Nephron (organoid): Measurements from ENCODE around the gene ELMOD3.
A peak's percentile ranks its signal among the peaks of the same experiment; 100 is the strongest.

Experiments used
- H3K27ac Mint-ChIP-seq, 3 experiments: 2 replicates each; pipeline ENCODE4 v1.8.0; 2020; ENCODE audit warnings: mixed read lengths in 3 of 3, mild to moderate bottlenecking in 2 of 3, moderate library complexity in 1 of 3
- H3K27me3 Mint-ChIP-seq: 2 replicates; pipeline ENCODE4 v1.8.0; 2021; ENCODE audit warnings: low read depth, mild to moderate bottlenecking, moderate library complexity, mixed read lengths
- H3K36me3 Mint-ChIP-seq: 2 replicates; pipeline ENCODE4 v1.8.0; 2020; ENCODE audit warnings: low read depth, mixed read lengths
- H3K4me1 Mint-ChIP-seq: 2 replicates; pipeline ENCODE4 v1.8.0; 2020; ENCODE audit warnings: mixed read lengths
- H3K4me3 Mint-ChIP-seq, 3 experiments: 2 replicates each; pipeline ENCODE4 v1.8.0; 2020; ENCODE audit warnings: mild to moderate bottlenecking in 3 of 3, mixed read lengths in 3 of 3, moderate library complexity in 2 of 3
- H3K9me3 Mint-ChIP-seq: 2 replicates; pipeline ENCODE4 v1.8.0; 2020; ENCODE audit warnings: mixed read lengths
- TF ChIP-seq, protein P1 (sequence below), 3 experiments: fragments of 200-600 bp; sonication (generic); IDR thresholded peaks; one replicate each; pipeline ENCODE4 v1.5.0; 2021; ENCODE audit warnings: antibody characterized with exemption in 3 of 3; ENCODE audit not compliant: unreplicated experiment in 3 of 3

Gene ELMOD3

DNA sequence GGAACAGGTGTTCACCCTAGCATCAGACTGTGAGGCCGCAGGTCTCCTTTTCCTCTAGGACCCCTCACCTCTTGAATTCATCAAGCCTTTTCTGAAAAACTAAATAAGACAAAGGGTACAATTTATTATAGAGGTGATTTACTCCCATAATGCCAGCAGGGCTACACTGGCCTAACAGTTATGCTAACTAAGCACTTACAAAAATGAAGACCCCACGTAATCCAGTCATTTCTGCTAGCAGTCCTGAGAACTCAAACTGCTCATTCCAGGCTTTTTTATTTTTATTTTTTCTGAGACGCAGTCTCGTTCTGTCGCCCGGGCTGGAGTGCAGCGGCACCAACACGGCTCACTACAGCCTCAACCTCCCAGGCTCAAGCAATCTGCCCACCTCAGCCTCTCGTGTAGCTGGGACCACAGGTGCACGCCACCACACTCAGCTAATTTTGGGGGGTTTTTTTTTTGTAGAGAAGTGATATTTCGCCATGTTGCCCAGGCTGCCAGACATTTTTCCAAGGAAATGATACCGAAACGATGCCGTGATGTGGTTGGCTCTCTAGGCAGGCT lies 41.4 kb downstream of the ELMOD3 start:
- H3K9me3 Mint-ChIP-seq: no peaks in the 10 kb centered on the region
- no peak overlapping the region for H3K4me3 Mint-ChIP-seq
- H3K36me3 Mint-ChIP-seq: no peaks in the 10 kb centered on the region
- TF ChIP-seq, protein P1, sequence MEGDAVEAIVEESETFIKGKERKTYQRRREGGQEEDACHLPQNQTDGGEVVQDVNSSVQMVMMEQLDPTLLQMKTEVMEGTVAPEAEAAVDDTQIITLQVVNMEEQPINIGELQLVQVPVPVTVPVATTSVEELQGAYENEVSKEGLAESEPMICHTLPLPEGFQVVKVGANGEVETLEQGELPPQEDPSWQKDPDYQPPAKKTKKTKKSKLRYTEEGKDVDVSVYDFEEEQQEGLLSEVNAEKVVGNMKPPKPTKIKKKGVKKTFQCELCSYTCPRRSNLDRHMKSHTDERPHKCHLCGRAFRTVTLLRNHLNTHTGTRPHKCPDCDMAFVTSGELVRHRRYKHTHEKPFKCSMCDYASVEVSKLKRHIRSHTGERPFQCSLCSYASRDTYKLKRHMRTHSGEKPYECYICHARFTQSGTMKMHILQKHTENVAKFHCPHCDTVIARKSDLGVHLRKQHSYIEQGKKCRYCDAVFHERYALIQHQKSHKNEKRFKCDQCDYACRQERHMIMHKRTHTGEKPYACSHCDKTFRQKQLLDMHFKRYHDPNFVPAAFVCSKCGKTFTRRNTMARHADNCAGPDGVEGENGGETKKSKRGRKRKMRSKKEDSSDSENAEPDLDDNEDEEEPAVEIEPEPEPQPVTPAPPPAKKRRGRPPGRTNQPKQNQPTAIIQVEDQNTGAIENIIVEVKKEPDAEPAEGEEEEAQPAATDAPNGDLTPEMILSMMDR (IDR thresholded peaks at IDR 0.05; ENCODE audit: unreplicated experiment in 3 of 3): no peak
- H3K4me1 Mint-ChIP-seq: peaks cover 7% of the 10 kb centered on the region
- H3K27ac Mint-ChIP-seq: peak overlapping the region; percentile 84 to 91 (median 87)
- no peaks in the 10 kb centered on the region for H3K27me3 Mint-ChIP-seq

DNA sequence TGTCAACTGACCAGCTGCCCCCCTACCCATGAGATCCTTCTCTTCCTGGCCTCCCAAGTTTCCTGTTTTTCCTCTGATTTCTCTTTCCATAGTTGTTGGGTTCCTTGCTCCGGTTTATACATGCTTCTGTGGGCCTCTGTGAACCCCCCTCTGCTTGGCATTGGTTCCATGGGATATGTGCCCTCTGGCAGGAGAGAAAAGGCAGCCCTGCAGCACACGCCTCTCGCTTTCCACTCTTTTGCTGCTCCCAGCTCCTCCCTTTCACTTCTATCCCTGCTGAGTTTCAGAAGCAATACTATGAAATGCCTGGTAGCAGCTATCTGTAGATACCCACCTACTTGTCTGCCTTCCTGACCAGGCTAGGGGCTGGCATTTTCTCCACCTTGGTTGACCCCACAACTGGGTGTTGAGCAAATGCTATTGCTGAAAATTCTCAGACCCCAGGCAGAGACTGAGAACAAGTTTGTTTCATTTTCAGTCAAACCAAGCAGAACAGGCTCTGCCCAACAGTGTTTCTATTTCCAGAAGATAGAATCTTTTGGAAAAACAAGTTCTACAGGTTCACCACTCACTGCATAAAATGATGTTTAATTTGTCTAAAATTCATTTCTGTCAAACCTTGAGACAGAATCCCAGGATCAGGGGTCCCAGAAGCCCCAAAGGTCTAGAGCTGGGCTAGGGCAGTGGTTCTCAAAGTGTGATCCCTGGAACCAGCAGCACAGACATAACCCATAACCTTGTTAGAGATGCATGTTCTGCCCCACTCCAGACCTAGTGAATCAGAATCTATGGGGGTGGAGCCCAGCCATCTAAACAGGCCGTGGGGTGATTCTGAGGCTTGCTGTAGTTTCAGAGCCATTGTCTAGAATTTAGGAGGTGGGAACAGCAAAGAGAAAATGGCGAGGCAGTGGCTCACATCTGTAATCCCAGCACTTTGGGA lies 42.2 kb downstream of the ELMOD3 start:
- Mint-ChIP-seq H3K27me3 (no peaks in the 10 kb centered on the region), H3K27ac (peak overlapping the region; percentile 84 to 91 (median 87)), H3K4me3 (peak overlapping the region in 1 of 3 experiments; percentile 55), H3K36me3 (no peaks in the 10 kb centered on the region), H3K4me1 (peaks cover 7% of the 10 kb centered on the region), H3K9me3 (no peaks in the 10 kb centered on the region)
- TF ChIP-seq, protein P1 (IDR thresholded peaks at IDR 0.05; ENCODE audit: unreplicated experiment in 3 of 3): no peak

DNA sequence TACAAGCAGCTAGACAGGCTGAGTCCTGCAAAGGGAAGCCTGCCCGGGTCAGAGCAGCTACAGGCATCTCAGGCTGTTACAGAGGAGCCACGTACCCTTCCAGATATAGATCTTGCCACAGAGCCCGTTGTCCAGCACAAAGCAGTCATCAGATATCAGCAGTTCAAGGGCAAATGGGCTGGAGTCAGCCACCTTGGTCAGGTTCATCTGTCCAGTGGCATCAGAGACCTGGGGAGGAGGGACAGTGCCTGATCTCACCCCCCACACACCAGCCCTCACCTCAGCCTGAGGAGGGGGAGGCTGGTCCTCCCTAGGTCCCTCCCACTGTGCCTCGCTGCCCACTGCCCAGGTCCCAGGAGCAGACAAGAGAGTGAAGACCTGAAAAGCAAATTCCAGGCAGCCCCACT lies 43.4 kb downstream of the ELMOD3 start:
- Mint-ChIP-seq H3K36me3 (peaks cover 4% of the 10 kb centered on the region), H3K4me1 (peaks cover 7% of the 10 kb centered on the region), H3K9me3 (peaks cover 4% of the 10 kb centered on the region), H3K4me3 (no peak overlapping the region), H3K27me3 (no peaks in the 10 kb centered on the region), H3K27ac (peak overlapping the region in 1 of 3 experiments; percentile 19)
- TF ChIP-seq, protein P1 (IDR thresholded peaks at IDR 0.05; ENCODE audit: unreplicated experiment in 3 of 3): no peak

DNA sequence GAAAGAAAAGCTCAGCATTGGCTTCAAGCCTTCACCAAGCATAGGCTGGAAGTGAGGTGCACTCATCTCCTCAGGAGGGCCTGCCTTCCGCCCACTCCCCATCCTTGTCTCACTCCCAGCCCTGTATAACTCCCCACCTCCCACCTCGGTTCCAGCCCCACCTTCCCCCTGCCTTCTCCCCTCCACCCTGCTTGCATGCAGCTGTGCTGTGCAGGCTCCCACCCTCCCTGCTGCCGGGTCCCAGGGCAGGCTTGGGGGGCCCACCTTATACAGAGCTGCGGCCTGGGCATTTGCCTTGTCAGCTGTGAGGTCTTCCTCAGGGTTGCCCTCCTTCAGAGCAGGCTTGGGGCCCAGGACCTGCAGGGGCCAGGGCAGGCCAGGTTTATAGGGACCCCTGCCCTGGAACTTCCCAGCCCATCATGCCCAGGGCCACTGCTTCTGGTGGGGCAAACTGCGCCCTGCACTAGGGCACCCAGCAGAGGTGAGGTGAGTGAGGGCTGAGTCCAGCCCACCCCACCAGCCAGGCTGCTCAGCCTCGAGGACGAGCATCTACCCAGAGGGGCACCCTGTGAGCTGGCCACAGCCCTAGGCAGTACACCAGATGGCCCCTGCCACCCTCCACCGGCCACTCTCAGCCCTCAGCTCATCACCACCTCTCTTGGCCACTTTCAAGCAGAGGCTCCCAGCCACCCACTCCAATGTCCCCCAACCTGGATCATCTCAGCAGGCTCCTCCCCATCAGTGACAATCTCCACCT lies 44.0 kb downstream of the ELMOD3 start:
- H3K9me3 Mint-ChIP-seq: peaks cover 6% of the 10 kb centered on the region
- peaks cover 9% of the 10 kb centered on the region for H3K36me3 Mint-ChIP-seq
- no peaks in the 10 kb centered on the region for H3K27me3 Mint-ChIP-seq
- peaks cover 7% of the 10 kb centered on the region for H3K4me1 Mint-ChIP-seq
- peak overlapping the region in 1 of 3 experiments; percentile 13 for H3K27ac Mint-ChIP-seq
- no peak overlapping the region for H3K4me3 Mint-ChIP-seq
- TF ChIP-seq, protein P1 (IDR thresholded peaks at IDR 0.05; ENCODE audit: unreplicated experiment in 3 of 3): no peak

DNA sequence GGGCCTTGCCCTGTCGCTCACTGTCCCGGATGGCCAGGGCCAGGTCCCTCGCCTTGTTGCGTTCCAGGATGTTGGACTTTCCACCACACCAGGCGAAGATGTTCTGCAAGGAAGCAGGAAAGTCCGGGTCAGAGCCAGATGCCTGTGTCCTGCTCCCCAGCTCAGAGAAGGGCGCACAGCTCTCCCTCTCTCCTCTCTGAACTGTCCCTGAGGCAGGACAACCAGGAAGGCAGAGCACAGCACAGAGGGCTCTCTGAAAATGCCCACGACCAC lies 44.5 kb downstream of the ELMOD3 start:
- Mint-ChIP-seq H3K4me1 (peaks cover 7% of the 10 kb centered on the region), H3K27me3 (no peaks in the 10 kb centered on the region), H3K4me3 (no peak overlapping the region), H3K9me3 (peaks cover 9% of the 10 kb centered on the region), H3K27ac (peak overlapping the region in 1 of 3 experiments; percentile 13), H3K36me3 (peaks cover 14% of the 10 kb centered on the region)
- TF ChIP-seq, protein P1 (IDR thresholded peaks at IDR 0.05; ENCODE audit: unreplicated experiment in 3 of 3): no peak
